WTC11 (cell line): ENCODE measurements around the gene RTKN2. TPM values are rescaled to one million over a fixed set of nuclear protein-coding genes. Genes with fewer than 3 reads are reported as not detected.

Experiments
- ATAC-seq: fragments of 200-7000 bp; cut with Tn5 transposase; 2 replicates; pipeline ENCODE4 v1.10.0; 2021; ENCODE audit warnings: mild to moderate bottlenecking, moderate library complexity
- CTCF ChIA-PET: fragments of 300-600 bp; sonication (Branson Sonifier 250); formaldehyde crosslinking; loops from one replicate; lab custom pipeline; 2021; ENCODE audit warnings: antibody characterized with exemption; lab: Charles Lee
- POLR2A ChIA-PET: fragments of 350-600 bp; sonication (Branson Sonifier 250); formaldehyde crosslinking; loops from one replicate; lab custom pipeline; 2021; ENCODE audit warnings: antibody characterized with exemption; lab: Charles Lee
- DNase-seq: peaks from one replicate; pipeline ENCODE4 v3.0.0; 2021; ENCODE audit warnings: low spot score
- H3K27ac Mint-ChIP-seq: 2 replicates; pipeline ENCODE4 v1.8.0; 2021; ENCODE audit warnings: mixed read lengths
- H3K27me3 Mint-ChIP-seq: 2 replicates; pipeline ENCODE4 v1.8.0; 2021; ENCODE audit warnings: low read depth, mild to moderate bottlenecking, moderate library complexity, mixed read lengths
- H3K36me3 Mint-ChIP-seq: 2 replicates; pipeline ENCODE4 v1.8.0; 2021; ENCODE audit warnings: mixed read lengths
- H3K4me1 Mint-ChIP-seq: 2 replicates; pipeline ENCODE4 v1.8.0; 2022; ENCODE audit warnings: mixed read lengths
- H3K4me3 Mint-ChIP-seq: 2 replicates; pipeline ENCODE4 v1.8.0; 2021; ENCODE audit warnings: mild to moderate bottlenecking, moderate library complexity, mixed read lengths
- H3K9me3 Mint-ChIP-seq: 2 replicates; pipeline ENCODE4 v1.8.0; 2021; ENCODE audit warnings: mixed read lengths
- CREB1 ChIP-seq: sonication (generic); formaldehyde crosslinking; IDR thresholded peaks from 2 replicates; pipeline ENCODE4 v1.8.0; 2023; ENCODE audit warnings: mild to moderate bottlenecking, missing genetic modification reagents
- HMGA2 ChIP-seq: fragments of 250-450 bp; sonication (Bioruptor Pico); IDR thresholded peaks from 2 replicates; pipeline ENCODE4 v1.4.0; 2021; ENCODE audit warnings: mild to moderate bottlenecking, moderate library complexity
- IRF2 ChIP-seq: sonication (generic); formaldehyde crosslinking; IDR thresholded peaks from 2 replicates; pipeline ENCODE4 v1.8.0; 2022; ENCODE audit warnings: low read depth, missing genetic modification reagents, borderline replicate concordance
- MYBL2 ChIP-seq: sonication (generic); formaldehyde crosslinking; IDR thresholded peaks from 2 replicates; pipeline ENCODE4 v1.8.1; 2023; ENCODE audit warnings: mild to moderate bottlenecking, moderate library complexity, missing genetic modification reagents
- NFATC4 ChIP-seq: fragments of 250-450 bp; sonication (Bioruptor Pico); IDR thresholded peaks from 2 replicates; pipeline ENCODE4 v1.9.0; 2021; ENCODE audit warnings: mild to moderate bottlenecking
- RORB ChIP-seq: fragments of 250-450 bp; sonication (Bioruptor Pico); IDR thresholded peaks from 2 replicates; pipeline ENCODE4 v1.9.0; 2021; ENCODE audit warnings: mild to moderate bottlenecking
- SMAD4 ChIP-seq: sonication (generic); formaldehyde crosslinking; IDR thresholded peaks from 2 replicates; pipeline ENCODE4 v1.8.0; 2022; ENCODE audit warnings: mild to moderate bottlenecking, missing genetic modification reagents
- SP1 ChIP-seq: sonication (generic); formaldehyde crosslinking; conservative IDR thresholded peaks from 2 replicates; pipeline ENCODE4 v1.8.1; 2022; ENCODE audit warnings: missing genetic modification reagents
- ZNF317 ChIP-seq: sonication (generic); formaldehyde crosslinking; IDR thresholded peaks from 2 replicates; pipeline ENCODE4 v1.8.1; 2023; ENCODE audit warnings: low read depth, mild to moderate bottlenecking, moderate library complexity, missing genetic modification reagents, borderline replicate concordance
- total RNA-seq: library from RNA; stranded (reverse); gene quantifications from 3 replicates; pipeline ENCODE4 v1.2.3, GENCODE V29; 2021
- TF ChIP-seq, protein P1 (sequence below): sonication (generic); formaldehyde crosslinking; conservative IDR thresholded peaks from 2 replicates; pipeline ENCODE4 v1.8.1; 2023; ENCODE audit warnings: mild to moderate bottlenecking, low read depth, missing genetic modification reagents, moderate library complexity
- TF ChIP-seq, protein P2 (sequence below): sonication (generic); formaldehyde crosslinking; IDR thresholded peaks from 2 replicates; pipeline ENCODE4 v1.8.1; 2023; ENCODE audit warnings: mild to moderate bottlenecking, moderate library complexity, missing genetic modification reagents
- TF ChIP-seq, protein P3 (sequence below): fragments of 250-450 bp; sonication (Bioruptor Pico); IDR thresholded peaks from 2 replicates; pipeline ENCODE4 v1.9.0; 2021; ENCODE audit warnings: mild to moderate bottlenecking
- TF ChIP-seq, protein P4 (sequence below): sonication (generic); formaldehyde crosslinking; IDR thresholded peaks from 2 replicates; pipeline ENCODE4 v1.8.0; 2022; ENCODE audit warnings: mild to moderate bottlenecking, missing genetic modification reagents
- TF ChIP-seq, protein P5 (sequence below): fragments of 250-450 bp; sonication (Bioruptor Pico); IDR thresholded peaks from 2 replicates; pipeline ENCODE4 v1.8.0; 2021; ENCODE audit warnings: mild to moderate bottlenecking
- TF ChIP-seq, protein P6 (sequence below): sonication (generic); formaldehyde crosslinking; IDR thresholded peaks from 2 replicates; pipeline ENCODE4 v1.8.0; 2023; ENCODE audit warnings: mild to moderate bottlenecking, missing genetic modification reagents
- TF ChIP-seq, protein P7 (sequence below): sonication (generic); formaldehyde crosslinking; IDR thresholded peaks from 2 replicates; pipeline ENCODE4 v1.8.1; 2022; ENCODE audit warnings: low read depth, mild to moderate bottlenecking, moderate library complexity, missing genetic modification reagents, borderline replicate concordance
- TF ChIP-seq, protein P8 (sequence below): fragments of 250-450 bp; sonication (Bioruptor Pico); IDR thresholded peaks from 2 replicates; pipeline ENCODE4 v1.9.0; 2021; ENCODE audit warnings: mild to moderate bottlenecking, borderline replicate concordance

Gene RTKN2
- total RNA-seq, 1 experiment from 2014 or later = 20.5 TPM

DNA sequence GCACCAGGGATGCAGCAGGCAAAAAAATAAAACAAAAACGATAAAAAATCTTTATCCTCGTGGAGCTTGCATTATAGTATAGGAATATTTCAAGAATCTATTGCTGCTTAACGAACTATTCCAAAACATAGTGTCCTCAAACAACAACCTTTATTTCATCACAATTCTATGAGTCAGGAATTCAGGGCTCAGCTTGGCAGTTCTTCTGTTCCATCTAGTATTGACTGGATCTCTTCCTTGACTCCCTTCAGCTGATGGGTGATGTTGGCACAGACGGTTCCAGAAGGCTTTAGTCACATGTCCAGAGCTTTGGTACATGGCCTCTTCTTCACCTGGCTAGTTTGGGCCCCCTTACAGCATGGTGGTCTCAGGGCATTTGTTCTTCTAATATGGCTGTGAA lies 88.0 kb downstream of the RTKN2 start:
- peaks cover 32% of the 10 kb centered on the region for H3K9me3 Mint-ChIP-seq
- no peak for ATAC-seq
- no peak for DNase-seq
- no peak overlapping the region for H3K4me3 Mint-ChIP-seq
- no peaks in the 10 kb centered on the region for H3K27me3 Mint-ChIP-seq
- ChIA-PET POLR2A (no interaction called here), CTCF (no interaction called here)
- H3K4me1 Mint-ChIP-seq = peaks cover 15% of the 10 kb centered on the region
- peaks cover 11% of the 10 kb centered on the region for H3K36me3 Mint-ChIP-seq
- no peak for TF ChIP-seq SMAD4 (CRISPR knock-in tag)
- no peak for TF ChIP-seq HMGA2 (CRISPR knock-in tag)
- TF ChIP-seq MYBL2 (CRISPR knock-in tag) = no peak
- no peak overlapping the region for H3K27ac Mint-ChIP-seq

DNA sequence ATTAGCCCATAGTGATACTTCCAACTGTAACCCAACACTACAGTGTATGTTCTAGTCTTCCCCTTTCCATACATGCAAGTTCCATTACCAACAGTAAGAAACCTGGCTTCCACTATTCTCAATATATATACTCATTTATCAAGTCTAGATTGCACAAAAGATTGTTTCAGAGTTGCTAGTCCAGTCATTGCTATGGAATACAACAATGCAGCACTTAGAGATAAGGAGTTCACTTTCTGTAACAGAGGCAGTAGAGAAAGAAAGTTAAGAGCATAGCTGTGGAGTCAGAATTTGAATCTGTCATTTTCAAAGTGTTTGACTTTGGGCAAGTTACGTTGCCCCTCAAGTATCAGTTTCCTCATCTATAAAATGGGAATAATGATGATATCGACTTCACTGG lies 90.1 kb downstream of the RTKN2 start:
- ChIA-PET CTCF (no interaction called here), POLR2A (no interaction called here)
- no peaks in the 10 kb centered on the region for H3K27me3 Mint-ChIP-seq
- H3K4me1 Mint-ChIP-seq = peaks cover 4% of the 10 kb centered on the region
- peaks cover 32% of the 10 kb centered on the region for H3K9me3 Mint-ChIP-seq
- ATAC-seq (no peak), DNase-seq (no peak)
- H3K4me3 Mint-ChIP-seq = no peak overlapping the region
- H3K27ac Mint-ChIP-seq = no peak overlapping the region
- no peak for TF ChIP-seq RORB (CRISPR knock-in tag)
- TF ChIP-seq, protein P1, sequence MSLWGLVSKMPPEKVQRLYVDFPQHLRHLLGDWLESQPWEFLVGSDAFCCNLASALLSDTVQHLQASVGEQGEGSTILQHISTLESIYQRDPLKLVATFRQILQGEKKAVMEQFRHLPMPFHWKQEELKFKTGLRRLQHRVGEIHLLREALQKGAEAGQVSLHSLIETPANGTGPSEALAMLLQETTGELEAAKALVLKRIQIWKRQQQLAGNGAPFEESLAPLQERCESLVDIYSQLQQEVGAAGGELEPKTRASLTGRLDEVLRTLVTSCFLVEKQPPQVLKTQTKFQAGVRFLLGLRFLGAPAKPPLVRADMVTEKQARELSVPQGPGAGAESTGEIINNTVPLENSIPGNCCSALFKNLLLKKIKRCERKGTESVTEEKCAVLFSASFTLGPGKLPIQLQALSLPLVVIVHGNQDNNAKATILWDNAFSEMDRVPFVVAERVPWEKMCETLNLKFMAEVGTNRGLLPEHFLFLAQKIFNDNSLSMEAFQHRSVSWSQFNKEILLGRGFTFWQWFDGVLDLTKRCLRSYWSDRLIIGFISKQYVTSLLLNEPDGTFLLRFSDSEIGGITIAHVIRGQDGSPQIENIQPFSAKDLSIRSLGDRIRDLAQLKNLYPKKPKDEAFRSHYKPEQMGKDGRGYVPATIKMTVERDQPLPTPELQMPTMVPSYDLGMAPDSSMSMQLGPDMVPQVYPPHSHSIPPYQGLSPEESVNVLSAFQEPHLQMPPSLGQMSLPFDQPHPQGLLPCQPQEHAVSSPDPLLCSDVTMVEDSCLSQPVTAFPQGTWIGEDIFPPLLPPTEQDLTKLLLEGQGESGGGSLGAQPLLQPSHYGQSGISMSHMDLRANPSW = no peak
- no peak for TF ChIP-seq NFATC4 (CRISPR knock-in tag)
- TF ChIP-seq, protein P2, sequence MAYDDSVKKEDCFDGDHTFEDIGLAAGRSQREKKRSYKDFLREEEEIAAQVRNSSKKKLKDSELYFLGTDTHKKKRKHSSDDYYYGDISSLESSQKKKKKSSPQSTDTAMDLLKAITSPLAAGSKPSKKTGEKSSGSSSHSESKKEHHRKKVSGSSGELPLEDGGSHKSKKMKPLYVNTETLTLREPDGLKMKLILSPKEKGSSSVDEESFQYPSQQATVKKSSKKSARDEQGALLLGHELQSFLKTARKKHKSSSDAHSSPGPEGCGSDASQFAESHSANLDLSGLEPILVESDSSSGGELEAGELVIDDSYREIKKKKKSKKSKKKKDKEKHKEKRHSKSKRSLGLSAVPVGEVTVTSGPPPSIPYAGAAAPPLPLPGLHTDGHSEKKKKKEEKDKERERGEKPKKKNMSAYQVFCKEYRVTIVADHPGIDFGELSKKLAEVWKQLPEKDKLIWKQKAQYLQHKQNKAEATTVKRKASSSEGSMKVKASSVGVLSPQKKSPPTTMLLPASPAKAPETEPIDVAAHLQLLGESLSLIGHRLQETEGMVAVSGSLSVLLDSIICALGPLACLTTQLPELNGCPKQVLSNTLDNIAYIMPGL = no peak
- no peak for TF ChIP-seq ZNF317
- TF ChIP-seq, protein P3, sequence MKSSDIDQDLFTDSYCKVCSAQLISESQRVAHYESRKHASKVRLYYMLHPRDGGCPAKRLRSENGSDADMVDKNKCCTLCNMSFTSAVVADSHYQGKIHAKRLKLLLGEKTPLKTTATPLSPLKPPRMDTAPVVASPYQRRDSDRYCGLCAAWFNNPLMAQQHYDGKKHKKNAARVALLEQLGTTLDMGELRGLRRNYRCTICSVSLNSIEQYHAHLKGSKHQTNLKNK (CRISPR knock-in tag) = no peak
- no peak for TF ChIP-seq CREB1 (CRISPR knock-in tag)
- TF ChIP-seq, protein P4, sequence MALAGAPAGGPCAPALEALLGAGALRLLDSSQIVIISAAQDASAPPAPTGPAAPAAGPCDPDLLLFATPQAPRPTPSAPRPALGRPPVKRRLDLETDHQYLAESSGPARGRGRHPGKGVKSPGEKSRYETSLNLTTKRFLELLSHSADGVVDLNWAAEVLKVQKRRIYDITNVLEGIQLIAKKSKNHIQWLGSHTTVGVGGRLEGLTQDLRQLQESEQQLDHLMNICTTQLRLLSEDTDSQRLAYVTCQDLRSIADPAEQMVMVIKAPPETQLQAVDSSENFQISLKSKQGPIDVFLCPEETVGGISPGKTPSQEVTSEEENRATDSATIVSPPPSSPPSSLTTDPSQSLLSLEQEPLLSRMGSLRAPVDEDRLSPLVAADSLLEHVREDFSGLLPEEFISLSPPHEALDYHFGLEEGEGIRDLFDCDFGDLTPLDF (CRISPR knock-in tag) = no peak
- TF ChIP-seq, protein P5, sequence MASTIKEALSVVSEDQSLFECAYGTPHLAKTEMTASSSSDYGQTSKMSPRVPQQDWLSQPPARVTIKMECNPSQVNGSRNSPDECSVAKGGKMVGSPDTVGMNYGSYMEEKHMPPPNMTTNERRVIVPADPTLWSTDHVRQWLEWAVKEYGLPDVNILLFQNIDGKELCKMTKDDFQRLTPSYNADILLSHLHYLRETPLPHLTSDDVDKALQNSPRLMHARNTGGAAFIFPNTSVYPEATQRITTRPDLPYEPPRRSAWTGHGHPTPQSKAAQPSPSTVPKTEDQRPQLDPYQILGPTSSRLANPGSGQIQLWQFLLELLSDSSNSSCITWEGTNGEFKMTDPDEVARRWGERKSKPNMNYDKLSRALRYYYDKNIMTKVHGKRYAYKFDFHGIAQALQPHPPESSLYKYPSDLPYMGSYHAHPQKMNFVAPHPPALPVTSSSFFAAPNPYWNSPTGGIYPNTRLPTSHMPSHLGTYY (CRISPR knock-in tag) = no peak
- no peak for TF ChIP-seq HMGA2 (CRISPR knock-in tag)
- TF ChIP-seq, protein P6, sequence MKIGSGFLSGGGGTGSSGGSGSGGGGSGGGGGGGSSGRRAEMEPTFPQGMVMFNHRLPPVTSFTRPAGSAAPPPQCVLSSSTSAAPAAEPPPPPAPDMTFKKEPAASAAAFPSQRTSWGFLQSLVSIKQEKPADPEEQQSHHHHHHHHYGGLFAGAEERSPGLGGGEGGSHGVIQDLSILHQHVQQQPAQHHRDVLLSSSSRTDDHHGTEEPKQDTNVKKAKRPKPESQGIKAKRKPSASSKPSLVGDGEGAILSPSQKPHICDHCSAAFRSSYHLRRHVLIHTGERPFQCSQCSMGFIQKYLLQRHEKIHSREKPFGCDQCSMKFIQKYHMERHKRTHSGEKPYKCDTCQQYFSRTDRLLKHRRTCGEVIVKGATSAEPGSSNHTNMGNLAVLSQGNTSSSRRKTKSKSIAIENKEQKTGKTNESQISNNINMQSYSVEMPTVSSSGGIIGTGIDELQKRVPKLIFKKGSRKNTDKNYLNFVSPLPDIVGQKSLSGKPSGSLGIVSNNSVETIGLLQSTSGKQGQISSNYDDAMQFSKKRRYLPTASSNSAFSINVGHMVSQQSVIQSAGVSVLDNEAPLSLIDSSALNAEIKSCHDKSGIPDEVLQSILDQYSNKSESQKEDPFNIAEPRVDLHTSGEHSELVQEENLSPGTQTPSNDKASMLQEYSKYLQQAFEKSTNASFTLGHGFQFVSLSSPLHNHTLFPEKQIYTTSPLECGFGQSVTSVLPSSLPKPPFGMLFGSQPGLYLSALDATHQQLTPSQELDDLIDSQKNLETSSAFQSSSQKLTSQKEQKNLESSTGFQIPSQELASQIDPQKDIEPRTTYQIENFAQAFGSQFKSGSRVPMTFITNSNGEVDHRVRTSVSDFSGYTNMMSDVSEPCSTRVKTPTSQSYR (CRISPR knock-in tag) = no peak
- TF ChIP-seq SP1 (CRISPR knock-in tag) = no peak
- TF ChIP-seq SMAD4 (CRISPR knock-in tag) = no peak
- no peak for TF ChIP-seq IRF2 (CRISPR knock-in tag)
- TF ChIP-seq, protein P7, sequence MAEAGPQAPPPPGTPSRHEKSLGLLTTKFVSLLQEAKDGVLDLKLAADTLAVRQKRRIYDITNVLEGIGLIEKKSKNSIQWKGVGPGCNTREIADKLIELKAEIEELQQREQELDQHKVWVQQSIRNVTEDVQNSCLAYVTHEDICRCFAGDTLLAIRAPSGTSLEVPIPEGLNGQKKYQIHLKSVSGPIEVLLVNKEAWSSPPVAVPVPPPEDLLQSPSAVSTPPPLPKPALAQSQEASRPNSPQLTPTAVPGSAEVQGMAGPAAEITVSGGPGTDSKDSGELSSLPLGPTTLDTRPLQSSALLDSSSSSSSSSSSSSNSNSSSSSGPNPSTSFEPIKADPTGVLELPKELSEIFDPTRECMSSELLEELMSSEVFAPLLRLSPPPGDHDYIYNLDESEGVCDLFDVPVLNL (CRISPR knock-in tag) = no peak
- TF ChIP-seq, protein P8, sequence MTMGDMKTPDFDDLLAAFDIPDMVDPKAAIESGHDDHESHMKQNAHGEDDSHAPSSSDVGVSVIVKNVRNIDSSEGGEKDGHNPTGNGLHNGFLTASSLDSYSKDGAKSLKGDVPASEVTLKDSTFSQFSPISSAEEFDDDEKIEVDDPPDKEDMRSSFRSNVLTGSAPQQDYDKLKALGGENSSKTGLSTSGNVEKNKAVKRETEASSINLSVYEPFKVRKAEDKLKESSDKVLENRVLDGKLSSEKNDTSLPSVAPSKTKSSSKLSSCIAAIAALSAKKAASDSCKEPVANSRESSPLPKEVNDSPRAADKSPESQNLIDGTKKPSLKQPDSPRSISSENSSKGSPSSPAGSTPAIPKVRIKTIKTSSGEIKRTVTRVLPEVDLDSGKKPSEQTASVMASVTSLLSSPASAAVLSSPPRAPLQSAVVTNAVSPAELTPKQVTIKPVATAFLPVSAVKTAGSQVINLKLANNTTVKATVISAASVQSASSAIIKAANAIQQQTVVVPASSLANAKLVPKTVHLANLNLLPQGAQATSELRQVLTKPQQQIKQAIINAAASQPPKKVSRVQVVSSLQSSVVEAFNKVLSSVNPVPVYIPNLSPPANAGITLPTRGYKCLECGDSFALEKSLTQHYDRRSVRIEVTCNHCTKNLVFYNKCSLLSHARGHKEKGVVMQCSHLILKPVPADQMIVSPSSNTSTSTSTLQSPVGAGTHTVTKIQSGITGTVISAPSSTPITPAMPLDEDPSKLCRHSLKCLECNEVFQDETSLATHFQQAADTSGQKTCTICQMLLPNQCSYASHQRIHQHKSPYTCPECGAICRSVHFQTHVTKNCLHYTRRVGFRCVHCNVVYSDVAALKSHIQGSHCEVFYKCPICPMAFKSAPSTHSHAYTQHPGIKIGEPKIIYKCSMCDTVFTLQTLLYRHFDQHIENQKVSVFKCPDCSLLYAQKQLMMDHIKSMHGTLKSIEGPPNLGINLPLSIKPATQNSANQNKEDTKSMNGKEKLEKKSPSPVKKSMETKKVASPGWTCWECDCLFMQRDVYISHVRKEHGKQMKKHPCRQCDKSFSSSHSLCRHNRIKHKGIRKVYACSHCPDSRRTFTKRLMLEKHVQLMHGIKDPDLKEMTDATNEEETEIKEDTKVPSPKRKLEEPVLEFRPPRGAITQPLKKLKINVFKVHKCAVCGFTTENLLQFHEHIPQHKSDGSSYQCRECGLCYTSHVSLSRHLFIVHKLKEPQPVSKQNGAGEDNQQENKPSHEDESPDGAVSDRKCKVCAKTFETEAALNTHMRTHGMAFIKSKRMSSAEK = no peak
- H3K36me3 Mint-ChIP-seq = peaks cover 5% of the 10 kb centered on the region
